IMR-90 (cell line): ENCODE measurements around the gene SIK2. TPM values are rescaled to one million over a fixed set of nuclear protein-coding genes. Genes with fewer than 3 reads are reported as not detected.
A peak's percentile ranks its signal among the peaks of the same experiment; 100 is the strongest.

ENCODE experiments used
- ATAC-seq: fragments of 200-7000 bp; cut with Tn5 transposase; 2 replicates; pipeline ENCODE4 v1.9.1; 2020; ENCODE audit warnings: low read depth, mild to moderate bottlenecking, moderate library complexity
- BruUV-seq: library from RNA; stranded (reverse); fragments of 400-500 nt; replicated peaks from 2 replicates; lab custom pipeline; 2021; lab: Mats Ljungman, UMichigan
- CTCF ChIA-PET: fragments of 300-600 bp; formaldehyde crosslinking; extraction: SDS; loops from one replicate; lab custom pipeline; 2021; ENCODE audit warnings: antibody characterized with exemption; lab: Yijun Ruan, JAX
- POLR2A ChIA-PET: fragments of 300-600 bp; sonication (Branson Sonifier 250); formaldehyde crosslinking; loops from one replicate; lab custom pipeline; 2022; ENCODE audit warnings: antibody characterized with exemption; ENCODE audit not compliant: unreplicated experiment; lab: Charles Lee
- DNase-seq: peaks from one replicate; pipeline ENCODE4 v3.0.0; 2013
- H2AFZ ChIP-seq: replicated peaks from 2 replicates; pipeline ENCODE3; 2013; ENCODE audit warnings: low read length, mild to moderate bottlenecking; ENCODE audit not compliant: poor library complexity
- H2AK5ac ChIP-seq: 2 replicates; pipeline ENCODE4 v1.6.1; 2013; ENCODE audit warnings: low read depth, low read length, inconsistent platforms
- H2AK9ac ChIP-seq: replicated peaks from 2 replicates; pipeline ENCODE3; 2013; ENCODE audit warnings: mild to moderate bottlenecking, low read depth, low read length, moderate library complexity; ENCODE audit not compliant: poor library complexity
- H2BK120ac ChIP-seq: 2 replicates; pipeline ENCODE4 v1.6.1; 2013; ENCODE audit warnings: low read depth, low read length, inconsistent platforms
- H2BK15ac ChIP-seq: 3 replicates; pipeline ENCODE4 v1.6.1; 2013; ENCODE audit warnings: low read depth, low read length, inconsistent platforms
- H2BK20ac ChIP-seq: 2 replicates; pipeline ENCODE4 v1.6.1; 2013; ENCODE audit warnings: low read depth, mild to moderate bottlenecking, inconsistent platforms, low read length, moderate library complexity
- H2BK5ac ChIP-seq: 2 replicates; pipeline ENCODE4 v1.6.1; 2013; ENCODE audit warnings: mild to moderate bottlenecking, low read depth, low read length, inconsistent platforms; ENCODE audit not compliant: poor library complexity, severe bottlenecking
- H3K14ac ChIP-seq: replicated peaks from 2 replicates; pipeline ENCODE4 v1.6.1; 2013; ENCODE audit warnings: low read depth, low read length, inconsistent platforms
- H3K18ac ChIP-seq: 2 replicates; pipeline ENCODE4 v1.6.1; 2013; ENCODE audit warnings: low read depth, low read length, control low read depth
- H3K23ac ChIP-seq: 2 replicates; pipeline ENCODE4 v1.6.1; 2013; ENCODE audit warnings: low read depth, low read length, inconsistent platforms
- H3K27ac ChIP-seq: 2 replicates; pipeline ENCODE4 v1.5.1; 2013; ENCODE audit warnings: mild to moderate bottlenecking, control low read depth, low read length; ENCODE audit not compliant: insufficient read depth
- H3K27me3 ChIP-seq: 2 replicates; pipeline ENCODE4 v1.6.1; 2013; ENCODE audit warnings: low read length; ENCODE audit not compliant: control insufficient read depth, insufficient read depth
- H3K36me3 ChIP-seq: 2 replicates; pipeline ENCODE4 v1.6.1; 2013; ENCODE audit warnings: low read length, mixed read lengths; ENCODE audit not compliant: control insufficient read depth, insufficient read depth
- H3K4ac ChIP-seq: 2 replicates; pipeline ENCODE4 v1.6.1; 2013; ENCODE audit warnings: low read depth, low read length, inconsistent platforms
- H3K4me1 ChIP-seq: 2 replicates; pipeline ENCODE4 v1.6.1; 2013; ENCODE audit warnings: low read length, mixed read lengths; ENCODE audit not compliant: control insufficient read depth, insufficient read depth
- H3K4me2 ChIP-seq: 2 replicates; pipeline ENCODE4 v1.6.1; 2013; ENCODE audit warnings: low read depth, mild to moderate bottlenecking, control low read depth, low read length, moderate library complexity
- H3K4me3 ChIP-seq: 2 replicates; pipeline ENCODE4 v1.5.1; 2013; ENCODE audit warnings: low read depth, mild to moderate bottlenecking, control low read depth, low read length, moderate library complexity; ENCODE audit not compliant: insufficient read depth
- H3K56ac ChIP-seq: 2 replicates; pipeline ENCODE4 v1.6.1; 2013; ENCODE audit warnings: low read length, inconsistent platforms; ENCODE audit not compliant: insufficient read depth; ENCODE audit errors: extremely low read depth
- H3K79me1 ChIP-seq, 2 experiments: 2 replicates each; pipeline ENCODE4 v1.6.1; 2013; ENCODE audit warnings: low read length in 2 of 2, inconsistent platforms in 1 of 2, low read depth in 1 of 2
- H3K9ac ChIP-seq: 2 replicates; pipeline ENCODE4 v1.6.1; 2013; ENCODE audit warnings: low read depth, low read length, control low read depth
- H3K9me1 ChIP-seq: 2 replicates; pipeline ENCODE4 v1.6.1; 2013; ENCODE audit warnings: low read length, inconsistent platforms; ENCODE audit not compliant: insufficient read depth
- H3K9me3 ChIP-seq: 2 replicates; pipeline ENCODE4 v1.6.1; 2013; ENCODE audit warnings: low read length; ENCODE audit not compliant: control insufficient read depth, insufficient read depth
- H4K20me1 ChIP-seq: 2 replicates; pipeline ENCODE4 v1.6.1; 2013; ENCODE audit warnings: low read length, inconsistent platforms; ENCODE audit not compliant: insufficient read depth
- H4K5ac ChIP-seq: 2 replicates; pipeline ENCODE4 v1.6.1; 2013; ENCODE audit warnings: mild to moderate bottlenecking, low read depth, low read length, control low read depth
- H4K8ac ChIP-seq, 2 experiments: 2 replicates each; pipeline ENCODE4 v1.6.1; 2013; ENCODE audit warnings: low read depth in 2 of 2, low read length in 2 of 2, control low read depth in 1 of 2, inconsistent platforms in 1 of 2
- H4K91ac ChIP-seq: 2 replicates; pipeline ENCODE4 v1.6.1; 2013; ENCODE audit warnings: low read depth, low read length, inconsistent platforms; ENCODE audit not compliant: insufficient read depth
- BHLHE40 ChIP-seq: fragments of 150-350 bp; IDR thresholded peaks from 2 replicates; pipeline ENCODE4 v1.6.1; 2016; ENCODE audit warnings: mild to moderate bottlenecking, low read depth, low read length
- CEBPB ChIP-seq: IDR thresholded peaks from 2 replicates; pipeline ENCODE4 v1.6.1; 2012; ENCODE audit warnings: low read depth, low read length, improper control_type of control experiment
- CTCF ChIP-seq: conservative IDR thresholded peaks from 2 replicates; pipeline ENCODE4 v1.5.1; 2012; ENCODE audit warnings: mild to moderate bottlenecking, low read depth, low read length, improper control_type of control experiment
- ELK1 ChIP-seq: fragments of 150-350 bp; IDR thresholded peaks from 2 replicates; pipeline ENCODE4 v1.6.1; 2016; ENCODE audit warnings: low read depth, mild to moderate bottlenecking, low read length, moderate library complexity, borderline replicate concordance
- FOS ChIP-seq: fragments of 150-350 bp; IDR thresholded peaks from 2 replicates; pipeline ENCODE4 v1.6.1; 2016; ENCODE audit warnings: low read depth, low read length
- MAZ ChIP-seq: IDR thresholded peaks from 2 replicates; pipeline ENCODE4 v1.6.1; 2012; ENCODE audit warnings: low read depth, mild to moderate bottlenecking, low read length, improper control_type of control experiment, moderate library complexity, borderline replicate concordance
- MXI1 ChIP-seq: IDR thresholded peaks from 2 replicates; pipeline ENCODE4 v1.6.1; 2012; ENCODE audit warnings: low read depth, mild to moderate bottlenecking, low read length, moderate library complexity, borderline replicate concordance
- NFE2L2 ChIP-seq: fragments of 150-350 bp; IDR thresholded peaks from 2 replicates; pipeline ENCODE4 v1.6.1; 2016; ENCODE audit warnings: low read depth, mild to moderate bottlenecking, low read length
- POLR2A ChIP-seq: IDR thresholded peaks from 2 replicates; pipeline ENCODE4 v1.6.1; 2012; ENCODE audit warnings: mild to moderate bottlenecking, low read depth, low read length
- RAD21 ChIP-seq: IDR thresholded peaks from 2 replicates; pipeline ENCODE4 v1.6.1; 2012; ENCODE audit warnings: low read length, improper control_type of control experiment
- RFX5 ChIP-seq: IDR thresholded peaks from 2 replicates; pipeline ENCODE4 v1.8.0; 2012; ENCODE audit warnings: low read depth, mild to moderate bottlenecking, low read length, moderate library complexity
- SMC3 ChIP-seq: fragments of 150-350 bp; IDR thresholded peaks from 2 replicates; pipeline ENCODE4 v1.6.1; 2016; ENCODE audit warnings: low read depth, mild to moderate bottlenecking, antibody characterized with exemption, low read length, moderate library complexity
- USF2 ChIP-seq: fragments of 150-350 bp; IDR thresholded peaks from 2 replicates; pipeline ENCODE4 v1.6.1; 2017; ENCODE audit warnings: mild to moderate bottlenecking, antibody characterized with exemption, low read length, low read depth
- WGBS, 2 experiments: methylation state at CpG; one replicate each; pipeline versions ENCODE4 v1.1.5 to v1.1.7; 2013; ENCODE audit warnings: missing lambda C conversion rate in 2 of 2; ENCODE audit not compliant: insufficient read length in 1 of 2; ENCODE audit errors: extremely low coverage in 2 of 2; 5-methylcytosine and 5-hydroxymethylcytosine counted together
- dilution Hi-C: fragments of 300-500 bp; cut with HindIII; formaldehyde crosslinking; loops from one replicate; pipeline ENCODE4 v1.14.3; 2018; ENCODE audit warnings: low sequenced_read_pairs; ENCODE audit not compliant: unreplicated experiment
- in situ Hi-C: fragments of 300-500 bp; cut with MboI; formaldehyde crosslinking; loops from 3 replicates; pipeline ENCODE4 v1.14.3; 2019; ENCODE audit warnings: low sequenced_read_pairs, inconsistent platforms, mixed read lengths
- intact Hi-C: fragments of 100-400 bp; cut with micrococcal nuclease; formaldehyde crosslinking; loops from 2 replicates; pipeline ENCODE4 v1.10.0; 2022
- polyA plus RNA-seq, 3 experiments: library from polyadenylated mRNA; depleted of rRNA; stranded (reverse); fragments of >200 nt; gene quantifications; 2 replicates each; pipeline ENCODE4 v1.2.3, GENCODE V29; 2012; ENCODE audit warnings: low replicate concordance in 1 of 3
- total RNA-seq: library from RNA; depleted of rRNA; stranded (reverse); fragments of >200 nt; gene quantifications from 2 replicates; pipeline ENCODE4 v1.2.3, GENCODE V29; 2012

The SIK2 gene
- total and polyA plus RNA-seq, 2 of the 4 experiments (the other 2 are of a cell fraction), result 7.9 to 10.4 TPM

GRCh38 chr11:111777094-111778046 lies 175.1 kb downstream of the SIK2 start:
- POLR2A ChIA-PET, result interaction anchor here (0.6 kb wide), 1 partner anchor 133 kb away, joined by 3 read pairs; no protein-coding TSS in a partner anchor
- no CpG with 5 or more reads among the region's 4 CpGs for WGBS, 2 experiments
- intact Hi-C loops, result loop anchor here (1.0 to 5.0 kb wide), 5 partner anchors 64 to 325 kb away; partner anchors contain the start of gene SIK2
- DNase-seq, result peak; percentile 82
- Histone ChIP-seq H3K14ac (no peak overlapping the region), H2AK9ac (no peak overlapping the region), H3K9ac (no peak overlapping the region), H3K23ac (no peak overlapping the region; the same call in 1 of the 2 replicates), H3K27me3 (no peaks in the 10 kb centered on the region), H3K9me3 (no peaks in the 10 kb centered on the region), H2AFZ (no peak overlapping the region), H2BK20ac (no peak overlapping the region), H4K8ac (no peak overlapping the region; a peak in 1 of 4 replicates), H4K91ac (no peak overlapping the region), H2AK5ac (no peak overlapping the region), H4K5ac (no peak overlapping the region), H3K36me3 (no peaks in the 10 kb centered on the region), H3K9me1 (peaks cover 3% of the 10 kb centered on the region; the same call in 1 of the 2 replicates), H3K79me1 (no peaks in the 10 kb centered on the region), H3K56ac (no peak overlapping the region), H3K27ac (no peak overlapping the region), H2BK5ac (peak overlapping the region; percentile 15), H4K20me1 (no peaks in the 10 kb centered on the region), H2BK15ac (peak overlapping the region; percentile 9; the same call in 1 of the 3 replicates), H2BK120ac (no peak overlapping the region), H3K4ac (no peak overlapping the region), H3K4me1 (peaks cover 4% of the 10 kb centered on the region), H3K4me2 (no peak overlapping the region), H3K18ac (peak overlapping the region; percentile 25; the same call in 1 of the 2 replicates), H3K4me3 (no peak overlapping the region)
- in situ Hi-C loops, result loop anchor here (5.0 to 10.0 kb wide), 3 partner anchors 175 to 493 kb away; partner anchors contain the start of gene SIK2
- no TSS peak for BruUV-seq
- ATAC-seq, result peak; percentile 96
- CTCF ChIA-PET, result interaction anchor here (0.6 to 1.8 kb wide), 12 partner anchors 8 to 349 kb away, joined by 3 to 13 read pairs (median 3); partner anchors contain the start of gene SIK2
- dilution Hi-C loops, result no loop called here
- TF ChIP-seq CEBPB (no peak), ELK1 (no peak), RAD21 (peak; percentile 91), MAZ (no peak), MXI1 (peak; percentile 67; the same call in 1 of the 2 replicates), NFE2L2 (no peak), FOS (no peak), CTCF (peak; percentile 87), USF2 (no peak), BHLHE40 (no peak), SMC3 (peak; percentile 96), RFX5 (no peak), POLR2A (no peak)
